Measurements from ENCODE around the gene XRCC1.

Gene XRCC1

GRCh38 chr19:43584484-43584883 lies 9.2 kb upstream of the XRCC1 start:
- Histone ChIP-seq H3K4me3 (ENCODE audit: insufficient read length, low read depth) (no peak overlapping the region), H3K4me1 (ENCODE audit: insufficient read depth, insufficient read length) (no peaks in the 10 kb centered on the region), H3K36me3 (ENCODE audit: insufficient read depth, insufficient read length, low read length) (peaks cover 21% of the 10 kb centered on the region), H3K9me3 (ENCODE audit: insufficient read depth, low read length) (no peaks in the 10 kb centered on the region), H3K27me3 (ENCODE audit: insufficient read depth, insufficient read length) (no peaks in the 10 kb centered on the region), H3K9ac (ENCODE audit: insufficient read length, low read depth) (no peak overlapping the region)
- no peak for DNase-seq (ENCODE audit: low read depth, low spot score)
- TF ChIP-seq ZNF274 (IDR thresholded peaks at IDR 0.05; ENCODE audit: low read depth, low read length) = no peak

GRCh38 chr19:43582495-43582894 lies 7.2 kb upstream of the XRCC1 start:
- no peak overlapping the region for H3K9ac ChIP-seq (ENCODE audit: insufficient read length, low read depth)
- DNase-seq (ENCODE audit: low read depth, low spot score) = no peak
- H3K36me3 ChIP-seq (ENCODE audit: insufficient read depth, insufficient read length, low read length) = peaks cover 15% of the 10 kb centered on the region
- H3K4me3 ChIP-seq (ENCODE audit: insufficient read length, low read depth) = no peak overlapping the region
- TF ChIP-seq SUZ12 (IDR thresholded peaks at IDR 0.05; ENCODE audit: extremely low read depth, insufficient read depth, insufficient read length) (no peak), YY1 (IDR thresholded peaks at IDR 0.05; ENCODE audit: insufficient read depth, insufficient read length) (no peak), ZNF274 (IDR thresholded peaks at IDR 0.05; ENCODE audit: low read depth, low read length) (no peak)
- H3K9me3 ChIP-seq (ENCODE audit: insufficient read depth, low read length) = no peaks in the 10 kb centered on the region
- H3K27me3 ChIP-seq (ENCODE audit: insufficient read depth, insufficient read length) = no peaks in the 10 kb centered on the region
- H3K4me1 ChIP-seq (ENCODE audit: insufficient read depth, insufficient read length) = no peaks in the 10 kb centered on the region

- TF ChIP-seq ZNF274 (IDR thresholded peaks at IDR 0.05; ENCODE audit: low read depth, low read length) (no peak), SUZ12 (IDR thresholded peaks at IDR 0.05; ENCODE audit: extremely low read depth, insufficient read depth, insufficient read length) (no peak), YY1 (IDR thresholded peaks at IDR 0.05; ENCODE audit: insufficient read depth, insufficient read length) (no peak)
- DNase-seq (ENCODE audit: low read depth, low spot score) = no peak
- no peak overlapping the region for H3K4me3 ChIP-seq (ENCODE audit: insufficient read length, low read depth)
- peaks cover 7% of the 10 kb centered on the region for H3K36me3 ChIP-seq (ENCODE audit: insufficient read depth, insufficient read length, low read length)
- peak overlapping the region; percentile 28 for H3K9ac ChIP-seq (ENCODE audit: insufficient read length, low read depth)
- no peaks in the 10 kb centered on the region for H3K27me3 ChIP-seq (ENCODE audit: insufficient read depth, insufficient read length)
- H3K4me1 ChIP-seq (ENCODE audit: insufficient read depth, insufficient read length) = no peaks in the 10 kb centered on the region
- H3K9me3 ChIP-seq (ENCODE audit: insufficient read depth, low read length) = no peaks in the 10 kb centered on the region
Measured at GRCh38 chr19:43581467-43581866, 6.1 kb upstream of the XRCC1 start.

GRCh38 chr19:43578787-43579186 lies 3.5 kb upstream of the XRCC1 start:
- DNase-seq (ENCODE audit: low read depth, low spot score) = no peak
- Histone ChIP-seq H3K27me3 (ENCODE audit: insufficient read depth, insufficient read length) (no peaks in the 10 kb centered on the region), H3K36me3 (ENCODE audit: insufficient read depth, insufficient read length, low read length) (peaks cover 4% of the 10 kb centered on the region), H3K4me3 (ENCODE audit: insufficient read length, low read depth) (no peak overlapping the region), H3K4me1 (ENCODE audit: insufficient read depth, insufficient read length) (peaks cover 6% of the 10 kb centered on the region), H3K9me3 (ENCODE audit: insufficient read depth, low read length) (no peaks in the 10 kb centered on the region), H3K9ac (ENCODE audit: insufficient read length, low read depth) (no peak overlapping the region)
- no peak for TF ChIP-seq YY1 (IDR thresholded peaks at IDR 0.05; ENCODE audit: insufficient read depth, insufficient read length)
- TF ChIP-seq SUZ12 (IDR thresholded peaks at IDR 0.05; ENCODE audit: extremely low read depth, insufficient read depth, insufficient read length) = no peak
- no peak for TF ChIP-seq ZNF274 (IDR thresholded peaks at IDR 0.05; ENCODE audit: low read depth, low read length)

GRCh38 chr19:43575955-43576878 lies 890 bp upstream of the XRCC1 start:
- TF ChIP-seq SUZ12 (IDR thresholded peaks at IDR 0.05; ENCODE audit: extremely low read depth, insufficient read depth, insufficient read length) = no peak
- Histone ChIP-seq H3K9ac (ENCODE audit: insufficient read length, low read depth) (no peak overlapping the region), H3K4me3 (ENCODE audit: insufficient read length, low read depth) (peak overlapping the region; percentile 11)

GRCh38 chr19:43574424-43575155 lies 737 bp downstream of the XRCC1 start:
- Histone ChIP-seq H3K36me3 (ENCODE audit: insufficient read depth, insufficient read length, low read length) (peaks cover 12% of the 10 kb centered on the region), H3K9me3 (ENCODE audit: insufficient read depth, low read length) (no peaks in the 10 kb centered on the region), H3K27me3 (ENCODE audit: insufficient read depth, insufficient read length) (no peaks in the 10 kb centered on the region), H3K9ac (ENCODE audit: insufficient read length, low read depth) (peak overlapping the region; percentile 84), H3K4me1 (ENCODE audit: insufficient read depth, insufficient read length) (peaks cover 6% of the 10 kb centered on the region), H3K4me3 (ENCODE audit: insufficient read length, low read depth) (peak overlapping the region; percentile 57)
- no peak for TF ChIP-seq YY1 (IDR thresholded peaks at IDR 0.05; ENCODE audit: insufficient read depth, insufficient read length)
- no peak for TF ChIP-seq ZNF274 (IDR thresholded peaks at IDR 0.05; ENCODE audit: low read depth, low read length)
- TF ChIP-seq SUZ12 (IDR thresholded peaks at IDR 0.05; ENCODE audit: extremely low read depth, insufficient read depth, insufficient read length) = no peak
- DNase-seq (ENCODE audit: low read depth, low spot score) = no peak

More at GRCh38 chr19:43575955-43576878, 890 bp upstream of the XRCC1 start:
- DNase-seq (ENCODE audit: low read depth, low spot score) = no peak
- peaks cover 12% of the 10 kb centered on the region for H3K36me3 ChIP-seq (ENCODE audit: insufficient read depth, insufficient read length, low read length)
- peaks cover 6% of the 10 kb centered on the region for H3K4me1 ChIP-seq (ENCODE audit: insufficient read depth, insufficient read length)
- H3K27me3 ChIP-seq (ENCODE audit: insufficient read depth, insufficient read length) = no peaks in the 10 kb centered on the region
- H3K9me3 ChIP-seq (ENCODE audit: insufficient read depth, low read length) = no peaks in the 10 kb centered on the region

- TF ChIP-seq YY1 (IDR thresholded peaks at IDR 0.05; ENCODE audit: insufficient read depth, insufficient read length) = no peak
- TF ChIP-seq ZNF274 (IDR thresholded peaks at IDR 0.05; ENCODE audit: low read depth, low read length) = no peak
- no peak for TF ChIP-seq SUZ12 (IDR thresholded peaks at IDR 0.05; ENCODE audit: extremely low read depth, insufficient read depth, insufficient read length)
- Histone ChIP-seq H3K9me3 (ENCODE audit: insufficient read depth, low read length) (no peaks in the 10 kb centered on the region), H3K9ac (ENCODE audit: insufficient read length, low read depth) (no peak overlapping the region), H3K4me1 (ENCODE audit: insufficient read depth, insufficient read length) (peaks cover 6% of the 10 kb centered on the region), H3K4me3 (ENCODE audit: insufficient read length, low read depth) (no peak overlapping the region), H3K27me3 (ENCODE audit: insufficient read depth, insufficient read length) (no peaks in the 10 kb centered on the region), H3K36me3 (ENCODE audit: insufficient read depth, insufficient read length, low read length) (peaks cover 15% of the 10 kb centered on the region)
- no peak for DNase-seq (ENCODE audit: low read depth, low spot score)
Measured at GRCh38 chr19:43572171-43572588, 3.1 kb downstream of the XRCC1 start.

Measured in NT2/D1 (cell line).